Natural killer cell (primary cell): ENCODE data around the gene PTPRM. TPM values are rescaled to one million over a fixed set of nuclear protein-coding genes. Genes with fewer than 3 reads are reported as not detected.

Experiments
- ATAC-seq, 3 donors: fragments of 150-1000 bp in 2 of 3; fragments of 200-7000 bp in 1 of 3; cut with Tn5 transposase; 1 replicate in 1 of 3; 2 replicates in 2 of 3; pipeline ENCODE4 v1.10.0; 2021; ENCODE audit warnings: mild to moderate bottlenecking in 2 of 3, moderate library complexity in 2 of 3
- DNase-seq, 2 donors: peaks; one replicate each; pipeline versions ENCODE4 v3.0.0 to v3.0.0-alpha.2; 2013 to 2021; ENCODE audit warnings: mixed read lengths in 1 of 2
- H3K27ac ChIP-seq: one replicate; pipeline ENCODE4 v1.5.1; 2013; ENCODE audit warnings: mild to moderate bottlenecking, low read length
- H3K27me3 ChIP-seq: one replicate; pipeline ENCODE4 v1.6.1; 2013; ENCODE audit warnings: low read length; ENCODE audit not compliant: control insufficient read depth, insufficient read depth
- H3K36me3 ChIP-seq: one replicate; pipeline ENCODE4 v1.6.1; 2013; ENCODE audit warnings: low read length; ENCODE audit not compliant: control insufficient read depth, insufficient read depth
- H3K4me1 ChIP-seq: one replicate; pipeline ENCODE4 v1.6.1; 2013; ENCODE audit warnings: low read length; ENCODE audit not compliant: control insufficient read depth, insufficient read depth
- H3K4me3 ChIP-seq: one replicate; pipeline ENCODE4 v1.5.1; 2013; ENCODE audit warnings: low read length
- H3K9me3 ChIP-seq: one replicate; pipeline ENCODE4 v1.6.1; 2013; ENCODE audit warnings: low read length; ENCODE audit not compliant: control insufficient read depth, insufficient read depth
- H3K27ac Mint-ChIP-seq, 2 donors: one replicate each; pipeline ENCODE4 v1.8.0; 2022; ENCODE audit warnings: mild to moderate bottlenecking in 2 of 2, mixed read lengths in 2 of 2, moderate library complexity in 1 of 2
- H3K27me3 Mint-ChIP-seq, 2 donors: one replicate each; pipeline ENCODE4 v1.8.0; 2022; ENCODE audit warnings: low read depth in 2 of 2, mixed read lengths in 2 of 2
- H3K36me3 Mint-ChIP-seq: one replicate; pipeline ENCODE4 v1.8.0; 2022; ENCODE audit warnings: mixed read lengths
- H3K4me1 Mint-ChIP-seq, 2 donors: one replicate each; pipeline ENCODE4 v1.8.0; 2022; ENCODE audit warnings: mixed read lengths in 2 of 2
- H3K4me3 Mint-ChIP-seq: one replicate; pipeline ENCODE4 v1.8.0; 2022; ENCODE audit warnings: mild to moderate bottlenecking, moderate library complexity, mixed read lengths
- H3K9me3 Mint-ChIP-seq, 2 donors: one replicate each; pipeline ENCODE4 v1.8.0; 2022; ENCODE audit warnings: mixed read lengths in 2 of 2
- WGBS: methylation state at CpG from one replicate; pipeline ENCODE4 v1.1.7; 2013; ENCODE audit warnings: missing lambda C conversion rate; ENCODE audit not compliant: insufficient coverage; 5-methylcytosine and 5-hydroxymethylcytosine counted together
- intact Hi-C: fragments of 100-400 bp; cut with micrococcal nuclease; formaldehyde crosslinking; loops from one replicate; pipeline ENCODE4 v1.14.2; 2022
- total RNA-seq, 4 donors: library from RNA; stranded (reverse); fragments of 120-200 nt in 1 of 4; gene quantifications; one replicate each; pipeline versions ENCODE4 v1.2.3 to v1.2.4, GENCODE V29; 2013 to 2022
- TF ChIP-seq, protein P1 (sequence below): fragments of 200-600 bp; IDR thresholded peaks from one replicate; pipeline ENCODE4 v1.8.0; 2022; ENCODE audit warnings: antibody characterized with exemption

Gene PTPRM
- total RNA-seq, 3 donors from 2014 or later (not counting 1 experiment from before 2014, with no cell fraction given) = 5.0 to 13.2 (median 12.1) TPM

DNA sequence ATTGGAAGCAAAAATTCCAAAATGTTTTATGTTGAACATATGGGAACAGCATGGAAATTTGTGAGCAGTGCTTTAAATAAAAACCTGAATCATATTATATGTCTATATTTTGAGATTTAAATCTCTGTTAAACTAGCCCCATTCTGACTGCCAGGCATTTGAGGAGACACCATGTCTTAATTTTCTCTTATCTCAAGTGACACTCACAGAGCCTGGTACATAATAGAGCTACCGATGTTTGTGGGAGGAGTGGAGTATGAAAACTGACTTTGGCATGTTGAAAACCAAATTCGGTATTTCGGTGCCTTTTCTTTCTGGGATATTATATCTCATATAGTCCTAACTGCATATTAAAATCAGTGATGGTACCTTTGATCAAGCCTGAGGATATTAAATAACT, 124.1 kb downstream of the PTPRM start:
- no peaks in the 10 kb centered on the region for H3K27me3 Mint-ChIP-seq
- H3K27ac Mint-ChIP-seq = no peak overlapping the region
- H3K36me3 Mint-ChIP-seq = no peaks in the 10 kb centered on the region
- Histone ChIP-seq H3K4me1 (no peaks in the 10 kb centered on the region), H3K4me3 (no peak overlapping the region), H3K9me3 (no peaks in the 10 kb centered on the region), H3K36me3 (no peaks in the 10 kb centered on the region), H3K27ac (no peak overlapping the region), H3K27me3 (no peaks in the 10 kb centered on the region)
- ATAC-seq (no peak), DNase-seq (no peak)
- H3K9me3 Mint-ChIP-seq = peaks cover 0 to 5% of the 10 kb centered on the region in 2 donors
- intact Hi-C loops = no loop called here
- no CpG with 5 or more reads among the region's 3 CpGs for WGBS
- TF ChIP-seq, protein P1, sequence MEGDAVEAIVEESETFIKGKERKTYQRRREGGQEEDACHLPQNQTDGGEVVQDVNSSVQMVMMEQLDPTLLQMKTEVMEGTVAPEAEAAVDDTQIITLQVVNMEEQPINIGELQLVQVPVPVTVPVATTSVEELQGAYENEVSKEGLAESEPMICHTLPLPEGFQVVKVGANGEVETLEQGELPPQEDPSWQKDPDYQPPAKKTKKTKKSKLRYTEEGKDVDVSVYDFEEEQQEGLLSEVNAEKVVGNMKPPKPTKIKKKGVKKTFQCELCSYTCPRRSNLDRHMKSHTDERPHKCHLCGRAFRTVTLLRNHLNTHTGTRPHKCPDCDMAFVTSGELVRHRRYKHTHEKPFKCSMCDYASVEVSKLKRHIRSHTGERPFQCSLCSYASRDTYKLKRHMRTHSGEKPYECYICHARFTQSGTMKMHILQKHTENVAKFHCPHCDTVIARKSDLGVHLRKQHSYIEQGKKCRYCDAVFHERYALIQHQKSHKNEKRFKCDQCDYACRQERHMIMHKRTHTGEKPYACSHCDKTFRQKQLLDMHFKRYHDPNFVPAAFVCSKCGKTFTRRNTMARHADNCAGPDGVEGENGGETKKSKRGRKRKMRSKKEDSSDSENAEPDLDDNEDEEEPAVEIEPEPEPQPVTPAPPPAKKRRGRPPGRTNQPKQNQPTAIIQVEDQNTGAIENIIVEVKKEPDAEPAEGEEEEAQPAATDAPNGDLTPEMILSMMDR = no peak
- H3K4me1 Mint-ChIP-seq = no peaks in the 10 kb centered on the region
- H3K4me3 Mint-ChIP-seq = no peak overlapping the region

DNA sequence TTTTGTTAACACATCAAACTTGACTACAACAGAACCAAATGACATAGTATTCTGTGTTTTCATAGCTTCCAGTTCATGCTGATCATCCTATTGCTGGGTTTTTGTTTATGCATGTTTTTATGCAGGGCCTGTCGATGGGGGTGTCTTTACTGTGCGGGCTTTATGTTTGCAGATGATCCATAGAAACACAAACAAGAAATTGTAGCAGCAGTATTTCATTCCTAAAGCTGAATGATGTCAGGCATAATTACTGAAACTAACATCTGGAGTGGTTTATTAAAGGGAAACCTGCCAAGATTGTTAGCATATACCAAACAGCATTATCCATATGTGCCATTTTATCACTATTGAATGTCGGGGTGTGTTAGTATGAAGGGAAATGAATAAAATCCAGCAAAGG, 129.7 kb downstream of the PTPRM start:
- no peaks in the 10 kb centered on the region for H3K4me1 ChIP-seq

DNA sequence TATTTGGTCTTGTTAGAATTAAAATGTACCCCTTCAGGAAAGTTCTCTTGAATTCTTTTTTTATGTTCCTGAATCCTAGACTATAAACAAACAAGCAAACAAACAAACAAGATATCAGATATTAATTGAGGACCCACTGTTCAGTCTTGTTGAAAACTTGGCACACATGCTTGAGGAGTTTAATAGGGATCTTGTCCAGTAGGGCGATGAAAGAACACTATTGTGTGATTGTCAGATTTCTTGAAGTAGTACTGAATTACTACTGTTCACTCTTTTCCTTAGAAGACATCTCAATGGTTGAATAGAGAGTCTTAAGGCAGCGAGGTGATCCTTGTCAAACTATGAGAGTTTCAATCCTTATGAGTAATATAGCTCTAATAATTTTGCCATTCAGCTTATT, 130.2 kb downstream of the PTPRM start:
- DNase-seq (no peak), ATAC-seq (no peak)
- TF ChIP-seq, protein P1 = no peak
- Mint-ChIP-seq H3K4me1 (peaks cover 0 to 6% of the 10 kb centered on the region in 2 donors), H3K4me3 (no peak overlapping the region), H3K9me3 (peaks cover 2% of the 10 kb centered on the region in 2 donors), H3K27me3 (peaks cover 0 to 14% of the 10 kb centered on the region in 2 donors), H3K27ac (no peak overlapping the region), H3K36me3 (no peaks in the 10 kb centered on the region)
- no peak overlapping the region for H3K4me3 ChIP-seq
- H3K36me3 ChIP-seq = no peaks in the 10 kb centered on the region
- H3K27ac ChIP-seq = no peak overlapping the region
- no peaks in the 10 kb centered on the region for H3K9me3 ChIP-seq
- no peaks in the 10 kb centered on the region for H3K27me3 ChIP-seq
- 100% methylated on average over 1 of the region's 2 CpGs for WGBS
- intact Hi-C loops = no loop called here
- H3K4me1 ChIP-seq = no peaks in the 10 kb centered on the region

More for the DNA sequence above, 129.7 kb downstream of the PTPRM start:
- Histone ChIP-seq H3K27me3 (no peaks in the 10 kb centered on the region), H3K27ac (no peak overlapping the region), H3K9me3 (no peaks in the 10 kb centered on the region), H3K4me3 (no peak overlapping the region), H3K36me3 (no peaks in the 10 kb centered on the region)
- Mint-ChIP-seq H3K4me3 (no peak overlapping the region), H3K36me3 (no peaks in the 10 kb centered on the region), H3K4me1 (peaks cover 0 to 6% of the 10 kb centered on the region in 2 donors), H3K9me3 (peaks cover 2% of the 10 kb centered on the region in 2 donors), H3K27ac (no peak overlapping the region), H3K27me3 (peaks cover 0 to 14% of the 10 kb centered on the region in 2 donors)
- ATAC-seq (no peak), DNase-seq (no peak)
- TF ChIP-seq, protein P1 = no peak
- WGBS = 100% methylated on average over 2 of the region's 3 CpGs
- intact Hi-C loops = no loop called here

DNA sequence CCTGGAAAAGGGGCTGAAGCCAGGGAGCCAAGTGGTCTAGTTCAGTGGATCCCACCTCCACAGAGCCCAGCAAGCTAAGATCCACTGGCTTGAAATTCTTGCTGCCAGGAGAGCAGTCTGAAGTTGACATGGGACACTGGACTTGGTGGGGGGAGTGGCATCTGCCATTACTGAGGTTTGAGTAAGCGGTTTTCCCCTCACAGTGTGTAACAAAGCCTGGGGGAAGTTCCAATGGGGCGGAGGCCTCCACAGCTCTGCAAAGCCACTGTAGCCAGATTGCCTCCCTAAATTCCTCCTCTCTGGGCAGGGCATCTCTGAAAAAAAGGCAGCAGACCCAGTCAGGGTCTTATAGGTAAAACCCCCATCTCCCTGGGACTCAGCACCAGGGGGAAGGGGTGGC, 144.4 kb downstream of the PTPRM start:
- TF ChIP-seq, protein P1 = no peak
- H3K27me3 Mint-ChIP-seq = no peaks in the 10 kb centered on the region

More for the DNA sequence above, 144.4 kb downstream of the PTPRM start:
- Mint-ChIP-seq H3K4me1 (no peaks in the 10 kb centered on the region), H3K36me3 (no peaks in the 10 kb centered on the region), H3K4me3 (no peak overlapping the region), H3K27ac (no peak overlapping the region), H3K9me3 (peaks cover 9 to 19% of the 10 kb centered on the region in 2 donors)
- peaks cover 9% of the 10 kb centered on the region for H3K9me3 ChIP-seq
- no peak for ATAC-seq
- H3K36me3 ChIP-seq = no peaks in the 10 kb centered on the region
- intact Hi-C loops = no loop called here
- no peaks in the 10 kb centered on the region for H3K27me3 ChIP-seq
- no peak overlapping the region for H3K27ac ChIP-seq
- no peak for DNase-seq
- no peak overlapping the region for H3K4me3 ChIP-seq
- no peaks in the 10 kb centered on the region for H3K4me1 ChIP-seq
- 94% methylated on average over 2 of the region's 2 CpGs for WGBS
